GM12878 (cell line): Measurements from ENCODE around the gene CHN2. TPM values are rescaled to one million over a fixed set of nuclear protein-coding genes. Genes with fewer than 3 reads are reported as not detected.

Experiments
- ATAC-seq: fragments of 200-7000 bp; cut with Tn5 transposase; 3 replicates; pipeline ENCODE4 v1.9.1; 2020; ENCODE audit warnings: mild to moderate bottlenecking, moderate library complexity
- BruUV-seq: library from RNA; stranded (reverse); fragments of 400-500 nt; replicated peaks from 2 replicates; lab custom pipeline; 2021; lab: Mats Ljungman, UMichigan
- CTCF ChIA-PET: fragments of 300-600 bp; sonication (Branson Sonifier 250); formaldehyde crosslinking; extraction: SDS; loops from one replicate; lab custom pipeline; 2021; ENCODE audit warnings: inconsistent platforms; lab: Yijun Ruan, JAX
- POLR2A ChIA-PET: fragments of 350-600 bp; formaldehyde crosslinking; extraction: SDS; loops from one replicate; lab custom pipeline; 2021; ENCODE audit warnings: inconsistent platforms; lab: Charles Lee
- RAD21 ChIA-PET: fragments of 300-600 bp; sonication (Branson Sonifier 250); formaldehyde crosslinking; loops from one replicate; lab custom pipeline; 2023; ENCODE audit warnings: antibody characterized with exemption; ENCODE audit not compliant: unreplicated experiment; lab: Charles Lee
- SMC1A ChIA-PET: fragments of 300-600 bp; sonication (Branson Sonifier 250); formaldehyde crosslinking; loops from one replicate; lab custom pipeline; 2023; ENCODE audit not compliant: unreplicated experiment, uncharacterized antibody; lab: Charles Lee
- DNase-seq: peaks from one replicate; pipeline ENCODE4 v3.0.0-alpha.2; 2011; ENCODE audit warnings: low read depth, low spot score
- FAIRE-seq: peaks from 3 replicates; lab custom pipeline; 2011; peaks lifted over from hg19 to GRCh38; lab: Jason Lieb, UNC
- H2AFZ ChIP-seq: 2 replicates; pipeline ENCODE4 v1.6.0; 2011; ENCODE audit warnings: low read depth, low read length, control low read depth; ENCODE audit not compliant: control insufficient read depth
- H3K27ac ChIP-seq: 2 replicates; pipeline ENCODE4 v1.5.1; 2011; ENCODE audit warnings: control low read depth; ENCODE audit not compliant: control insufficient read depth, insufficient read depth
- H3K27me3 ChIP-seq, 2 experiments: replicated peaks in 1 of 2; 2 replicates each; pipeline versions ENCODE4 v1.6.0 to v1.6.1; 2011; ENCODE audit warnings: low read length in 1 of 2; ENCODE audit not compliant: control insufficient read depth in 2 of 2, insufficient read depth in 2 of 2
- H3K36me3 ChIP-seq, 2 experiments: 2 replicates each; pipeline ENCODE4 v1.5.1; 2011; ENCODE audit warnings: low read length in 1 of 2; ENCODE audit not compliant: control insufficient read depth in 2 of 2, insufficient read depth in 2 of 2
- H3K4me1 ChIP-seq: 2 replicates; pipeline ENCODE4 v1.6.1; 2011; ENCODE audit warnings: mild to moderate bottlenecking, low read length, moderate library complexity, mixed read lengths; ENCODE audit not compliant: control insufficient read depth, insufficient read depth
- H3K4me2 ChIP-seq: 2 replicates; pipeline ENCODE4 v1.6.0; 2011; ENCODE audit warnings: control low read depth; ENCODE audit not compliant: control insufficient read depth, insufficient read depth
- H3K4me3 ChIP-seq: fragments of 200-600 bp; sonication (generic); 2 replicates; pipeline ENCODE4 v1.5.1; 2016
- H3K79me2 ChIP-seq: 2 replicates; pipeline ENCODE4 v1.6.0; 2011; ENCODE audit warnings: low read length; ENCODE audit not compliant: control insufficient read depth, insufficient read depth
- H3K9ac ChIP-seq: 2 replicates; pipeline ENCODE4 v1.8.0; 2011; ENCODE audit warnings: low read length, control low read depth, mixed read lengths; ENCODE audit not compliant: control insufficient read depth, insufficient read depth
- H3K9me3 ChIP-seq: replicated peaks from 3 replicates; pipeline ENCODE4 v1.5.1; 2011; ENCODE audit warnings: mild to moderate bottlenecking, low read length; ENCODE audit not compliant: control insufficient read depth, insufficient read depth
- H4K20me1 ChIP-seq: 2 replicates; pipeline ENCODE4 v1.6.0; 2011; ENCODE audit not compliant: control insufficient read depth, insufficient read depth
- ASH2L ChIP-seq: fragments of 300-600, 200-600 bp; sonication (generic); IDR thresholded peaks from 2 replicates; pipeline ENCODE4 v1.6.1; 2017; ENCODE audit warnings: low read depth, mild to moderate bottlenecking, borderline replicate concordance
- CTCF ChIP-seq, 3 experiments: IDR thresholded peaks in 2 of 3; conservative IDR thresholded peaks in 1 of 3; 2 replicates each; pipeline ENCODE4 v1.5.1; 2011; ENCODE audit warnings: low read depth in 3 of 3, low read length in 3 of 3, mild to moderate bottlenecking in 3 of 3, control low read depth in 2 of 3, moderate library complexity in 2 of 3, inconsistent platforms in 1 of 3, mixed read lengths in 1 of 3; ENCODE audit not compliant: control insufficient read depth in 2 of 3, insufficient read depth in 1 of 3; ENCODE audit errors: extremely low read depth in 1 of 3
- NKRF ChIP-seq: fragments of 450-650 bp; conservative IDR thresholded peaks from 2 replicates; pipeline ENCODE4 v1.6.1; 2017; ENCODE audit warnings: mild to moderate bottlenecking, moderate library complexity
- SKIL ChIP-seq: fragments of 450-650 bp; IDR thresholded peaks from 2 replicates; pipeline ENCODE4 v1.6.1; 2017; ENCODE audit warnings: mild to moderate bottlenecking, low read depth, inconsistent platforms; ENCODE audit not compliant: poor library complexity, severe bottlenecking
- SREBF2 ChIP-seq: IDR thresholded peaks from 2 replicates; pipeline ENCODE4 v1.6.1; 2012; ENCODE audit warnings: mild to moderate bottlenecking, low read length
- SRF ChIP-seq, 2 experiments: IDR thresholded peaks; 2 replicates each; pipeline ENCODE4 v1.6.1; 2011; ENCODE audit warnings: low read depth in 2 of 2, low read length in 2 of 2, mild to moderate bottlenecking in 1 of 2, moderate library complexity in 1 of 2
- ZBTB4 ChIP-seq: fragments of 450-650 bp; formaldehyde crosslinking; IDR thresholded peaks from 2 replicates; pipeline ENCODE4 v1.4.0; 2022; ENCODE audit warnings: mild to moderate bottlenecking, moderate library complexity
- WGBS: methylation state at CpG from one replicate; pipeline ENCODE4 v1.1.6; 2016; ENCODE audit warnings: low lambda C conversion rate; ENCODE audit not compliant: insufficient replicate concordance, insufficient coverage; ENCODE audit errors: missing lambda C conversion rate; 5-methylcytosine and 5-hydroxymethylcytosine counted together
- in situ Hi-C: fragments of 300-500 bp; cut with MboI; formaldehyde crosslinking; loops from 9 replicates; pipeline ENCODE4 v1.14.3; 2018; ENCODE audit warnings: mixed read lengths
- intact Hi-C: fragments of 100-400 bp; cut with micrococcal nuclease; formaldehyde crosslinking; loops from one replicate; pipeline ENCODE4 v1.14.2; 2022; ENCODE audit not compliant: unreplicated experiment
- polyA plus RNA-seq, 11 experiments: library from polyadenylated mRNA; depleted of rRNA in 4 of 11; unstranded in 6 of 11; stranded (reverse) in 5 of 11; fragments of >200 nt; fragmentation: Nextera tagmentation in 4 of 11; fragmentation: Illumina TruSeq in 1 of 11; extraction: Ambion mirVana in 4 of 11; extraction: Trizol in 1 of 11; gene quantifications; 1 replicate in 1 of 11; 2 replicates in 10 of 11; pipeline versions ENCODE4 v1.2.1 to v1.2.3, GENCODE V29; 2011 to 2016; ENCODE audit warnings: inconsistent platforms in 2 of 11, missing spikeins in 2 of 11, low read depth in 1 of 11
- total RNA-seq, 4 experiments: library from RNA; depleted of rRNA in 3 of 4; stranded (reverse); fragments of >200 nt in 3 of 4; fragmentation: Illumina TruSeq in 1 of 4; extraction: Trizol in 1 of 4; gene quantifications; 2 replicates each; pipeline versions ENCODE4 v1.2.1 to v1.2.3, GENCODE V29; 2013 to 2021

The CHN2 gene
- total and polyA plus RNA-seq, 10 of the 15 experiments (the other 5 are each of a cell fraction or from before 2014, with no cell fraction given), result 0.11 to 3.8 (median 0.37) TPM; not detected in 2

- Histone ChIP-seq H3K36me3 (no peaks in the 10 kb centered on the region), H3K9ac (no peak overlapping the region), H3K4me3 (no peak overlapping the region), H2AFZ (no peak overlapping the region), H3K4me2 (no peak overlapping the region), H3K9me3 (no peaks in the 10 kb centered on the region), H3K27ac (no peak overlapping the region), H3K27me3 (peaks cover 0 to 2% of the 10 kb centered on the region in 2 experiments; a peak in 1 of 4 replicates), H3K79me2 (no peaks in the 10 kb centered on the region), H4K20me1 (no peaks in the 10 kb centered on the region), H3K4me1 (no peaks in the 10 kb centered on the region)
- BruUV-seq, result no TSS peak
- 50% methylated on average over 3 of the region's 3 CpGs for WGBS
- no peak for FAIRE-seq
- in situ Hi-C loops (no loop called here), intact Hi-C loops (no loop called here)
- ChIA-PET RAD21 (no interaction called here), POLR2A (no interaction called here), CTCF (no interaction called here), SMC1A (no interaction called here)
- no peak for ATAC-seq
- no peak for DNase-seq
- TF ChIP-seq SREBF2 (no peak), SRF (IDR thresholded peaks at IDR 0.05; ENCODE audit: low read depth in 2 of 2, low read length in 2 of 2) (no peak), NKRF (no peak), CTCF (IDR thresholded peaks at IDR 0.05 in 2 of 3, conservative IDR thresholded peaks at IDR 0.05 in 1 of 3; ENCODE audit: control insufficient read depth in 2 of 3, extremely low read depth in 1 of 3, insufficient read depth in 1 of 3, low read depth in 3 of 3, low read length in 3 of 3) (no peak), SKIL (no peak), ASH2L (no peak), ZBTB4 (CRISPR knock-in tag) (no peak)
These were observed 116.7 kb downstream of the CHN2 start for GRCh38 chr7:29311314-29311713.
